ENCODE results near the gene CDK13.

CDK13 gene

DNA sequence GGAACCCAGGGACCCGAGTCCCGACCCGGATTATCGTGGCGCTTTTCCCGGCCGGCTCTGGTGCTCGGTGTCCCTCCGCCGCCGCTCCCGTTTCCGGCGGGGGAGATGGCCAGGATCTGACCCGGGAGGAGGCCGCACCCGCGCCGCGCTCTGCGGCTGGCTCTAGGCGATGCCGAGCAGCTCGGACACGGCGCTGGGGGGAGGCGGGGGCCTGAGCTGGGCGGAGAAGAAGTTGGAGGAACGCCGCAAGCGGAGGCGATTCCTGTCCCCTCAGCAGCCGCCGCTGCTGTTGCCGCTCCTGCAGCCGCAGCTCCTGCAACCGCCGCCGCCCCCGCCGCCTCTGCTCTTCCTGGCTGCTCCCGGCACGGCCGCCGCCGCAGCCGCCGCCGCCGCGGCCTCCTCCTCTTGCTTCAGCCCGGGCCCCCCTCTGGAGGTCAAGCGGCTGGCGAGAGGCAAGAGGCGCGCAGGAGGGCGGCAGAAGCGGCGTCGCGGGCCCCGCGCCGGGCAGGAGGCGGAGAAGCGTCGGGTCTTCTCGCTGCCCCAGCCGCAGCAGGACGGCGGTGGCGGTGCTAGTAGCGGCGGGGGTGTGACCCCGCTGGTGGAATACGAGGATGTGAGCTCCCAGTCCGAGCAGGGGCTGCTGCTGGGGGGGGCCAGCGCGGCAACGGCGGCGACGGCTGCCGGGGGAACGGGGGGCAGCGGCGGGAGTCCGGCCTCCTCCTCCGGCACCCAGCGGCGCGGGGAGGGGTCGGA lies 593 bp downstream of the CDK13 start:
- no peak for DNase-seq

DNA sequence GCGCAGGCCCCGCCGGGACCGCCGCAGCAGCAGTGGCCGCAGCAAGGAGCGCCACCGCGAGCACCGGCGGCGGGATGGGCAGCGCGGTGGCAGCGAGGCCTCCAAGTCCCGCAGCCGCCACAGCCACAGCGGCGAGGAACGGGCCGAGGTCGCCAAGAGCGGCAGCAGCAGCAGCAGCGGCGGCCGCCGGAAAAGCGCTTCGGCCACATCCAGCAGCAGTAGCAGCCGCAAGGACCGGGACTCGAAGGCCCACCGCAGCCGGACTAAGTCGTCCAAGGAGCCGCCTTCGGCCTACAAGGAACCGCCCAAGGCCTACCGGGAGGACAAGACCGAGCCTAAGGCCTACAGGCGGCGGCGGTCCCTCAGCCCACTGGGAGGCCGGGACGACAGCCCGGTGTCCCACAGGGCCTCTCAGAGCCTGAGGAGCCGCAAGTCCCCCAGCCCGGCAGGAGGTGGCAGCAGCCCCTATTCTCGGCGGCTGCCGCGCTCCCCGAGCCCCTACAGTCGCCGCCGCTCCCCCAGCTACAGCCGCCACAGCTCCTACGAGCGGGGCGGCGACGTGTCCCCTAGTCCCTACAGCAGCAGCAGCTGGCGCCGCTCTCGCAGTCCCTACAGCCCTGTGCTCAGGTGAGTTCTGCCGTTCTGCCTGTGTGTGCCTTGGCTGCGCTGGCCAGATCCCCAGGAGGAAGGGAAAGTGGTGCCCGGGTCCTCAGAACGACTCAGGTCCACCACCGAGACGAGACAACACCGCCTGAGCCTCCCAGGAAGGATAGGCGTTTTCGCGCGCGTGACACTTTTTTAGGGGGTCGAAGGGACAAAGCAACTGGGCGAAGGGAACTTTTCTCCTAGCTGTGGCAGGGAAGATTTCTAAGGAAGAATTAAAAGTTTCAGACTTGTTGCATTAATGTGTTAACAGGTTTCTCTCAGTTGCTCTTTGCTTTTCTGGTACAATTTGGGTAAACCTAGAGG lies 1.5 kb downstream of the CDK13 start:
- peak; percentile 9 for DNase-seq

DNA sequence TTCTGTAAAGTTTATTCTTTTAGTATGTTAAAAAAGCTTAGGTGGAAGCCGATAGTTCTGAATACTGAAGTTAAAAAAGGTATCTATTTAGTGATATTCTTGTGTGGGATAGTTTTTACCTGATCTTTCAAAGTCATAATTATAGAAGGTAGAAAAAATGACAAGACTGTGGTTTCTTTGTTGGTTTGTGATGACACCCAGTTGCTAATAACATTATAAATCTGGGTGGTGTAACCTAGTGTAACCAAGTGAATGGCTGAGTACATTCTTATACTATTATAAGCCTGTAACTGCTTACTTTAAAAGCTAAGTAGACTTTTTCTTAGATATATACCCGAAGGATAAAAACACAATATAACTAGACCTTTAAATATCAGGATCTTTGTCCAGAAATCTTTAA lies 2.3 kb downstream of the CDK13 start:
- DNase-seq, result no peak

DNA sequence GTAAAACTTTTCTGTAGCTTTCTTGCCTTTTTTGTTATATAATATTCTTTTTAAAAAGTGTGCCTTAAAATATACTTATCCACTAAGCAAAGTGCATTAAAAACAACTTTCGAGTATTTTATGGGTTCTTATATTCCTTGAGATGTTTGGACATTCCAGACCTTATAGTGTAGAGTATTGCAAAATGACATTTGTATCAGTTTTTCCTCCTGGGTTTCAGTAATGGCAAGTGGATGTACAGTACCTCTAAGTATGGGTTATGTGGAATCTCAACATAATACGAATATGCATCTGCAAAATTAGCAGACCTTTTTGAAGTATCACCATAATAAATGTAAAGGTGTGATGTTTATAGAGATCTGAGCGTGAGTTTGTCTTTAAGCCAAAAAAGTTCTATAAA lies 2.7 kb downstream of the CDK13 start:
- DNase-seq, result no peak

DNA sequence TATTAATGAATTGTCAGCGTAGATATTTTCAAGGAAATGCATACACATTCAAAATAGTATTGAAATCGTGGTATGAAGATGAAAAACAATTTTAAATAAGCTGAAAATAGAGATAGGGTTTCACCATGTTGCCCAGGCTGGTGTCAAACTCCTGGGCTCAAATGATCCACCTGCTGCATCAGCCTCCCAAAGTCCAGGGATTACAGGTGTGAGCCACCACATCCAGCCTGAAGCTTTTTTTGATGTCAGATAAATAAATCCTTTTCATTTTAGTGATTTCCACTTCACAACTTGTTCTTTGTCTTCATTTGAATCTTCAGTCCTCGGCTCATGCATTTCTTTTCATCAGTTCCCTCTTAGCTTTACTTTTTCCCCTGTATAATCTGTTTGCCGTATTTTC lies 4.6 kb downstream of the CDK13 start:
- no peak for DNase-seq

DNA sequence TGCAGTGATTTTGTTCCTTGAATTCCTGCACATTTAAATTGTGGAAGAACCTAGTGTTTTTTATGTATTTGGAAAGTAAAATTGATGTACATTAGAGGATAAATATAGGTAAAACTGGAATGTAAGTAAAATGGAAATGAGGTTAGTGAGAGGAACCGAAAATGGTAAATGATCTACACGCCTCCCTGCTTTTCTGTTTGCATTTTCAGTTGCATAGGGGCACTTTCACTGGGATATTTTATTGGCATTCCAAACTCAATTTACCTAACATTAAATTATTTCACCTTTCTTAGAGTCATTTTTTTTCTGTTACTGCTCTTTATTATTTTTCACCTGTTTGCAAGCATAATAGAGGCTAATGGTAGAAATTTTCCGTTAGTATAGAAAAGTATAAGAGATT lies 8.0 kb downstream of the CDK13 start:
- no peak for DNase-seq

DNA sequence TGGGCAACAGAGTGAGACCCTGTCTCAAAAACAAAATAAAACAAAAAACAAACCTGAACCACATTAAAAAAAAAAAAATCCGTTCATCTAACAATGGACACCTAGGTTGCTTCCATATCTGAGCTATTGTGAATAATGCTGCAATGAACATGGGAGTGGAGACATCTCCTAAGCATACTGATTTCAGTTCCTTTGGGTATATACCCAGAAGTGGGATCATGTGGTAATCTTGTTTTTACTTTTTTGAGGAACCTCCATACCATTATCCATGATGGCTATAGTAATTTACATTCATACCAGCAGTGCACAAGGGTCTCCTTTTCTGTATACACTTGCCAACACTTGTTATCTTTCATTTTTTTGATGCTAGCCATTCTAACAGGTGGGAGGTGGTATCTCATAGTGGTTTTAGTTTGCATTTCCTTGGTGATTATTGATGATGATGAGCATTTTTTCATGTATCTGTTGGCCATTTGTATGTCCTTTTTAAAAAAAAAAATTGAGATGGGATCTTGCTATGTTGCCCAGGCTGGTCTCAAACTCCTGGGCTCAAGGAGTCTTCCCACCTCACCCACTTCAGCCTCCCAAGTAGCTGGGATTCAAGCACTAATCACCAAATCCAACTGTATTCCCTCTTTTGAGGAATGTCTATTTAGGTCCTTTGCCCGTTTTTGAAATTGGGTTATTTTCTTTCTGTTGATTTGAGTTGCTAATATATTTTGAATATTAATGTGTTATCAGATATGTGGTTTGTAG lies 17.5 kb downstream of the CDK13 start:
- no peak for DNase-seq

DNA sequence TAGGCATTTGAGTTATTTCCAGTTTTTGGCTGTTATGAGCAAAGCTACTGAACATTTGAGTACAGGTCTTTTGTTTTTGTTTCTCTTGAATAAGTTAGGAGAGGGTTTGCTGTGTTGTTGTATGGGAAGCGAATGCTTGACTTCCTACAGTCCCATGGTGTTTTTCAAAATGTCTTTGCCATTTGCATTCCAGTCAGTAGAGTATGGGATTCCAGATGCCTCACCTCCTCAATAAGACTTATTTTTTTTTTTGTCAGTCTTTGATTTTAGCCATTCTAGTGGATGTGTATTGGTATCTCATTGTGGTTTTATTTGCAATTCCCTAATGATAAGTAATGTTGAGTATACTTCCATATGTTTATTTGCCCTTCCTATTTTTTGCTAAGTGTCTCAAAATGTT lies 19.4 kb downstream of the CDK13 start:
- no peak for DNase-seq

DNA sequence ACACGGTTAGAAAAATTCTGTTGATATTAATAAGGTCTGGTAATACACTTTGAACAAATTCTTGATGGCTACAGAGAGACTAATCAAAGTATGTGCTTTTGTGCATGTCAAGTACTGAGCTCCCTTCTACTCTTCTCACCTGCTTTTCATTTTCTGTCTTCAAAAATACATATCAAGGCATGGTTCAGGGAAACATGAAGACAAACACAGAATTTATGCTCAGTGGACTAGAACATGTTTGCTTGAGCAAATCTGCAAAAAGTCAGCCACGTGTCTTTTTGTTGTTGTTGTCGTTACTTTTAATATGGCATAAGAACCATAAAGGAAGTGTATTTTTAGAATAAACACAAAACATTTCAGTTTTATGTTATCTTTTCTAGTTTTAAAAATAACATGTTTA lies 21.9 kb downstream of the CDK13 start:
- no peak for DNase-seq

DNA sequence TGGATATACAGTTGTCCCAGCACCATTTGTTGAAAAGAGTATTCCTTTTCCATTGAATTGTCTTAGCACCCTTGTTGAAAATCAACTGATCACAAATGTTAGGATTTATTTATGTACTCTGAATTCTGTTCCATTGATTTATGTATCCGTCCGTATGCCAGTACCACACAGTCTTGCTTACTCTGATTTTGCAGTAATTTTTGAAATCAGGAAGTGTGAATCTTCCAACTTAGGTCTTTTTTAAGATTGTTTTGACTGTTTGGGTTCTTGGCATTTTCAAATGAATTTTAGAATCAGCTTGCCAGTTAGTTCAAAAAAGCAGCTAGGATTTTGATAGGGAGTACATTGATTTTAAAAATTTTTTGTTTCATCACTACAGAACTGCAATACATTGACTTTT lies 23.7 kb downstream of the CDK13 start:
- DNase-seq, result no peak

DNA sequence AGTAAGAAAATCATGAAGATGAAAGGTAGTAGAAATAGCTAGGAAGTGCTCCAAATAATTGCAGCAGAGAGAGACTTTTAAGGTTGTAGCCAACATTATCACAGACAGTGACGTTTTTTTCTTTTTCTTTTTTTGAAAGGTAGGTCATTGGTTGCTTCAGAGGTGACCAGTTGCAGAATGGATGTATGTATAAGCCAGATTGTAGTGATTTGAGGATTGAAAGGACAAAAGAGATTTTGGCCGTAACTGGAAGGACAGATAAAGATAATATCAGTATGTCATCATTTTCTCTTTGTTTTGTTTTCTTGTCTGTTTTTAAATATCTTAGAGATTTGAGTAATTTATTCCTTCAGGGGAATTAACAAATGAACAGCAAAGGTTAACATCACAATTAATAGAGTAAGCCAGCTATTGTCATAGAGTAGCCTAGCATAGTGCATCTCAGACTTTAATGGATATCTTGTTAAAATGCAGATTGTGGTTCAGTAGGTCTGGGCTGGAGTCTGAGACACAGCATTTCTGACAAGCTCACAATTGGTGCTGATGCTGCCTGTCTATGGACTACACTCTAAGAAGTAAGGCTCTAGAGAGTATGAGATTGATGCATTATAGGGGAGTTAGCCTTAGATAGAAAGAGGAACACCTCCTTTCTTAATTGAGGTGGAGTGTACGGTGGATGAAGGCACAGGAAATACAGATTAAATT lies 28.3 kb downstream of the CDK13 start:
- DNase-seq, result no peak

DNA sequence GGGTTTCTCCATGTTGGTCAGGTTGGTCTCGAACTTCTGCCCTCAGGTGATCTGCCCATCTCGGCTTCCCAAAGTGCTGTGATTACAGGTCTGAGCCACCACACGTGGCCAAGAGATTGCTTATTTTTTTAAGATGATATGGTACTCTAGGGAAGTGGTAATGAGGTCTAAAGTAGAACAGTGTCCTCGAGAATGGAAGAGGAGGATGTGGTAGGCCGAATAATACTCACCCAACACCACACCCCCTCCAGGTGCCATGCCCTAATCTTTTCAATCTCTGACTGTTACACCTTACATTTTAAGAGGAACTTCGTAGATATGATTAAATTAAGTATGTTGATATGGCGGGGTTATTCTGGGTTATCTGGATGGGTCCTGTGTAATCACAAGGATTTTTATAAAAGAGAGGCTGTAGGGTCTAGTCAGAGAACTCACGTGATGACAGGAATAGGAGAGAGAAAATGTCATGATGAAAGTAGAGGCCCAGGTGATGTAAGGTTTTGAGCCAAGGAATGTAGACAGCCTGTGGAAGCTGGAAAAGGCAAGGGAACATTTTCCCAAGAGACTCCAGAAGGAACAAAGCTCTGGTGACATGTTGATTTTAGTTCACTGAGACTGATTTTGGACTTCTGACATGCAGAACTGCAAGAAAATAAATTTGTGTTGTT lies 29.5 kb downstream of the CDK13 start:
- DNase-seq, result no peak

DNA sequence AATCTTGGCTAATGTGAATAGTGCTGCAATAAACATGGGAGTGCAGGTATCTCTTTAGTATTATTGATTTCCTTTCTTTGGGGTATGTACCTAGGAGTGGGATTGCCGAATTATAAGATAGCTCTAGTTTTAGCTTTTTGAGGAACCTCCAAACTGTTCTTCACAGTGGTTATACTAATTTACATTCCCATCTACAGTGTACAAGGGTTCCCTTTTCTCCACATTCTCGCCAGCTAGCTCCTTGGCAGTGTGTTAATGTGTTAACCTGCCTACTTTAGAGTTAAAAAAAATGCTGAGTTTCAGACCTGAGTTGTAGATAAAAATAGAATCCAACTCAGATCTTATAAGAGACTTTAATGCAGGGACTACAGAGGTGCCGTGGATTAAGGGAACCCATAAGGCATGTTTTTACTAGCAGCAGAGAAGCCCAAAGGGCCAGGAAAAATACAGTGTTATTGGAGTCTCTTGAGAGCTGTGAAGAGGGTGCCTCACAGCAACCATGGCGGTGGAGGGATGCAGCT lies 35.4 kb downstream of the CDK13 start:
- DNase-seq, result no peak

DNA sequence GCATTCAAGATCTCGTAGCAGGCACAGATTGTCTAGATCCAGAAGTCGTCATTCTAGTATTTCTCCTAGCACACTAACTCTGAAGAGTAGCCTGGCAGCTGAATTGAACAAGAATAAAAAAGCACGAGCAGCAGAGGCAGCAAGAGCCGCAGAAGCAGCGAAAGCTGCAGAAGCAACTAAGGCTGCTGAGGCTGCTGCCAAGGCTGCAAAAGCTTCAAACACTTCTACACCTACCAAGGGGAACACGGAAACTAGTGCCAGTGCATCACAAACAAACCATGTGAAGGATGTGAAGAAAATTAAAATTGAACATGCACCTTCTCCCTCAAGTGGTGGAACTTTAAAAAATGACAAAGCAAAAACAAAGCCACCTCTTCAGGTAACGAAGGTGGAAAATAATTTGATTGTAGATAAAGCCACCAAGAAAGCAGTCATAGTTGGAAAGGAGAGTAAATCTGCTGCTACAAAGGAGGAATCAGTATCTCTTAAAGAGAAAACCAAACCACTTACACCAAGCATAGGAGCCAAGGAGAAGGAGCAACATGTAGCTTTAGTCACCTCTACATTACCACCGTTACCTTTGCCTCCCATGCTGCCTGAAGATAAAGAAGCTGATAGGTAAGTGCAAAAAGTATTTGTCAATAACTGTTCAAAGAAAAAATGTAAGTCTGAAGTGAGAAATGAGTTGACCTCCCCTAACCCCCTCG lies 37.7 kb downstream of the CDK13 start:
- no peak for DNase-seq

DNA sequence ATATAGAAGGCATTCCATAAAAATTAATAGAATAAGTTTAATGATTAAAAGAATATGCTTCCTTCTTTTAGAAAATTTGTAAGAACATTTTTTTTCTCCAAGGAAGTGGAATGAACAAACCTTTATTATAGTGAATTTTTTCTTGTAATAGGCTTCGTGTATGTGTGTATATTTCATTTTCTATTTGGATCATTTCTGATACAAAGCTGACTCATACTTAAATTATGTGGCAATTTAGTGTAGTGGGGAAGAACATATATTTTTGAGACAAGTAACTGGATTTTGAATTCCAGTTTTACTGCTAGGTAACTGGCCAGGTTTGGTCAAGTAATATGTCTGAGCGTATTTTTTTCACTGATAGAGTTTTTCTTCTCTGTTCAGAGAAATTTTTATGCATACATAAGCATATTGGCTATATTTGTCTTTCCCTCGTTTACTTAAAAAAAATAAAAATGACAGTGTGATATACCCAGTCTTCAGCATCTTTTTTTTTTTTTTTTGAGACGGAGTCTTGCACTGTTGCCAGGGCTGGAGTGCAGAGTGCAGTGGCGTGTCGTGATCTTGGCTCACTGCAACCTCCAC lies 50.8 kb downstream of the CDK13 start:
- DNase-seq, result no peak

DNA sequence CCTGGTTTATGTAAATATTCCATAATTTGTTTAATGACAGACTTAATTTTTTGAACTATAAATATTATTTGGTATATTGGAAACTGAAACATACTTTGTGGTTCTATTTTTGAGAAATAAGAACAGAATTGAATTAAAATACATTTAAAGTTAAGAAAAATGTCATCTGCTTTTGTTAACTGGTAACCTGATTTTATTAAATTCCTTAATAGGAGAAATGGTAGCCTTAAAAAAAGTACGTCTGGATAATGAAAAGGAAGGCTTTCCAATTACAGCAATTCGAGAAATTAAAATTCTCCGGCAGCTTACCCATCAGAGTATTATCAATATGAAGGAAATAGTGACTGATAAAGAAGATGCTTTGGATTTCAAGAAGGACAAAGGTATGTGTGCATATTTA lies 51.6 kb downstream of the CDK13 start:
- DNase-seq, result no peak

DNA sequence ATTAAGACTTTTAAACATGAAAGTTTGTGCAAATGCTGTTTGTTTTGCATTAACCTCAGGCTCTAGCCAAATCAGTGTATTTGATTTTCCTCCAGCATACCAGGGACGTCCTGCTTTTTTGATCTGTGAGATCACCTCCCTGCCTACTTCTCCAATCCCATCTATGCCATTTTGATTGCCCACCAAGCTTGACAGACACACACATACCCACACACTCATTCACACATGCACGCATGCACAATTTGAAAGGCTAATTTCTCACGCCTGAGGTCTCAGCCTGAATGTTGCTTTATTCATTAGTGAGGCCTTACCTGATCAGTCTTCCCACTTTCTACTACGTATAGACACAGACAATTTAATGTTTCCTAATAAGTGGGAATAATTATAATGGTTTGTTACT lies 53.5 kb downstream of the CDK13 start:
- no peak for DNase-seq

DNA sequence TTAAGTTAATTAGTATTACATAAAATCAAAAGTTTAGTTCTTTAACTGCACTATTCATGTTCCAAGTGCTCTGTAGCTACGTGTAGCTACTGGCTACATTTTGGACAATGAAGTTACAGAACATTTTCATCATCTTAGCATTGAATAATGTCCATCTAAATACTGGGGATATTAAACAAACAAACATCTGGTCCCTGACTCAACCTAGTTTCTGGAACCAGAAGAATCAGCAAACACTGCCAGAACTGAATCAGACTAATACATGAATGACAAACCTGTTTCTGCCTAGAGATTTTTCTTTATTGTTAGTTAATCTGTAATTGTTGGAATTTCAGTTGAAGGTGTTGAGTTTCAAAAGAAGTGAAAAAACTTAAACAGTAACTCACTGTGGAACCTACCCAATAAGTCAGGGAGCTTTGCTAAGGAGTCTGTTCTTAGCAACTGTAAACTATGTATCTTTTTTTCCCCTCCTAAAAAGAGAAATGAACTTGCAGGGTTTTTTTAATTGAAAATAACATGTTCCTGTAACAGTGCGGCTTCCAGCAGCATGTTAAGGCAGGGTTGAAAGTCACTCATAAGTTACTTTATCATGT lies 58.3 kb downstream of the CDK13 start:
- no peak for DNase-seq

DNA sequence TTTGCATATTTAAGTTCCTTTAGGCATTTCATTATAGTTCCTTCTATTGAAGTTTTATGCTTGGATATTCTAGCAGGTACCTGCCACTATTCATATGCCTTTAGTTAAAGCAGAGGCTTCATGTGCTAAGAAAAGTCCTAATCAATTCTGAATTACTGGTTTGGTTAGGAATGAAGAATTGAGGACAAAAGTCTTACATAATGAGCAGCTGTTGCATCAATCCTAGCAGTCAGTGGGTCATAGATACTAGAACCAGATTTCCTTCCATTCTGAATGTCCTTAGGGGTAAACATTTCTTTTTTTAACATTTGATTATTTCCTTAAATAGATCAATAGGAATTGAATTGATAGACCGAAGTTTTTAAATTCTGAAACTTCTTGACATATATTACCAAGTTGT lies 59.2 kb downstream of the CDK13 start:
- DNase-seq, result no peak

DNA sequence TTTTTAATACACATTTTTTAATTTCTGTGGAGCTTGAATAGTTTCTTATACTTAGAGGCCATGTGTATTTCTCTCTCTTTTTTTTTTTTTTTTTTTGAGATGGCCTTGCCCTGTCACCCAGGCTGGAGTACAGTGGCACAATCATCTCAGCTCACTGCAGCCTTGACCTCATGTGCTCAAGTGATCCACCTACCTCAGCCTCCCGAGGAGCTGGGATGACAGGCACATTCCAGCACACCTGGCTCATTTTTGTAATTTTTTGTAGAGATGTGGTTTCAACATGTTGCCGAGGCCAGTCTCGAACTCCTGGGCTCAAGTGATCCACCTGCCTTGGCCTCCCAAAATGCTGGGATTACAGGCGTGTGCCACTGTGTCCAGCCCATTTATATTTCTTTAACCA lies 64.3 kb downstream of the CDK13 start:
- DNase-seq, result no peak

Measured in NCI-H1694 (cell line).